Heart right ventricle (tissue), 16 donors: ENCODE results near the gene RAD51B. TPM values are rescaled to one million over a fixed set of nuclear protein-coding genes. Genes with fewer than 3 reads are reported as not detected.
A peak's percentile ranks its signal among the peaks of the same experiment; 100 is the strongest.

ENCODE experiments used
- ATAC-seq, 8 donors: fragments of 200-7000 bp; cut with Tn5 transposase; one replicate each; pipeline ENCODE4 v1.9.1; 2020; ENCODE audit warnings: mild to moderate bottlenecking in 8 of 8, moderate library complexity in 8 of 8, moderate number of reproducible peaks in 1 of 8
- DNase-seq, 2 donors: peaks; one replicate each; pipeline ENCODE4 v3.0.0-alpha.2; 2020
- H3K27ac ChIP-seq, 10 donors: fragments of 200-600 bp; sonication (generic) in 2 of 10; one replicate each; pipeline versions ENCODE4 v1.5.0 to v1.8.0; 2020 to 2022; ENCODE audit warnings: mild to moderate bottlenecking in 3 of 10
- H3K27me3 ChIP-seq, 7 donors: fragments of 200-600 bp; one replicate each; pipeline ENCODE4 v1.8.0; 2021 to 2022; ENCODE audit warnings: mild to moderate bottlenecking in 2 of 7
- H3K36me3 ChIP-seq, 9 donors: fragments of 200-600 bp; sonication (generic) in 1 of 9; one replicate each; pipeline versions ENCODE4 v1.5.0 to v1.8.0; 2020 to 2022; ENCODE audit warnings: mild to moderate bottlenecking in 2 of 9
- H3K4me1 ChIP-seq, 9 donors: fragments of 200-600 bp; sonication (generic) in 1 of 9; one replicate each; pipeline versions ENCODE4 v1.5.0 to v1.8.0; 2020 to 2022; ENCODE audit warnings: mild to moderate bottlenecking in 4 of 9
- H3K4me3 ChIP-seq, 10 donors: fragments of 200-600 bp; sonication (generic) in 2 of 10; one replicate each; pipeline versions ENCODE4 v1.5.0 to v1.8.0; 2020 to 2022; ENCODE audit warnings: mild to moderate bottlenecking in 7 of 10, moderate library complexity in 2 of 10
- H3K9me3 ChIP-seq, 11 donors: fragments of 200-600 bp in 10 of 11; sonication (generic) in 2 of 11; one replicate each; pipeline versions ENCODE4 v1.5.0 to v1.8.0; 2013 to 2022; ENCODE audit warnings: mild to moderate bottlenecking in 2 of 11, control low read depth in 1 of 11, moderate library complexity in 1 of 11
- WGBS, 2 donors: extraction: QIAGEN DNeasy Blood & Tissue Kit; methylation state at CpG; one replicate each; pipeline ENCODE4 v1.1.7; 2013; ENCODE audit warnings: inconsistent platforms in 1 of 2; 5-methylcytosine and 5-hydroxymethylcytosine counted together
- intact Hi-C, 10 donors: fragments of 100-400 bp; cut with DNase I; formaldehyde crosslinking; loops; one replicate each; pipeline versions ENCODE4 v1.11.1 to v1.14.2; 2022
- polyA plus RNA-seq, 2 donors: library from polyadenylated mRNA; stranded (reverse); fragments of 200-250 nt; gene quantifications; one replicate each; pipeline ENCODE4 v1.2.3, GENCODE V29; 2013
- total RNA-seq, 10 donors: library from RNA; stranded (reverse); fragmentation: NEBNext Ultra II Directional in 3 of 10; extraction: Animal tissue kit (Norgen Biotek cat#: 25700) in 3 of 10; gene quantifications; one replicate each; pipeline versions ENCODE4 v1.2.1 to v1.2.4, GENCODE V29; 2021 to 2023
- TF ChIP-seq, protein P1 (sequence below), 9 donors: fragments of 200-600 bp; sonication (generic) in 2 of 9; IDR thresholded peaks; one replicate each; pipeline versions ENCODE4 v1.5.0 to v1.8.0; 2021 to 2022; ENCODE audit warnings: antibody characterized with exemption in 9 of 9, mild to moderate bottlenecking in 5 of 9, moderate library complexity in 1 of 9
- donor health status: Arrhythmogenic right ventricular cardiomyopathy.
- donor health status: ischemic (EF 13 %, LVEDD 7.1; RV severe dilation, severe dysfunction).
- donor health status: healthy with polysubstance abuse.
- donor health status: DM: no; HTN: yes; CAD: no.
- donor health status: DM: no; HTN: no; CAD: no.
- donor health status: ischemic (EF 25% LVEDD 6.9; RV normal size, moderate dysfunction).
- donor health status: ischemic (EF 25% LVEDD 5.7; RV mildly dilated, moderate dysfunction).
- donor health status: healthy.
- donor health status: DM: yes; HTN: yes; CAD: no.
- donor health status: Ischemic cardiomyopathy.
- donor health status: ischemic (EF 35%, LVEDD 5.7; RV mildly dilated, moderate dysfunction).
- donor health status: nonischemic (EF 11% LVEDD 7.7; RV severe dilation, severe dysfunction).
- donor health status: DM: yes; HTN: yes; CAD: no.
- donor health status: PGD.
- donor health status: ischemic (EF 29% LVEDD 5.4; RV normal size, mild dysfunction).
- donor health status: nonischemic (EF 23%, LVEDD 6.1; RV moderate dilation, normal function).

Gene RAD51B
- total and polyA plus RNA-seq, 12 donors, result 0.88 to 8.6 (median 3.5) TPM

DNA sequence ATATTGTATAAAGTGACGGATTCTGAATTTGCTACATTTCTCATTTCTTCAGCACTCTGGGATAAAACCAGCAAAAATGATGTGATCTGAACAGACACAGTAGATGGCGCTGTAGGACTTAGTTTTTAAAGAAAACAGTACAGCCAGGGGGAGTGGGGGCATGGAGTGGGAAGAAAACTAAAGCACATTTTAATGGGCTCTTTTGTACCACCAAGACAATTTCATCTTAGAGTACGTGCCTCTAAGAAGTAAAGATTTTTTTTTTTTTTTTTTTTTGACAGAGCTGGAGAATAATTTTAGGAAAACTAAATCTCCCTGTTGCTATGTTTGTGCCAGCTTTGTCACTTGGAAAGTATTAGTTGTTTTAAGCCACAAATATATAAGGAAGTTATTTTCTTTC is 124.4 kb downstream of the RAD51B start:
- intact Hi-C loops, result loop anchor here (1.0 to 10.0 kb wide), 14 partner anchors 198 to 898 kb away; no protein-coding TSS in a partner anchor
- Histone ChIP-seq H3K9me3 (no peaks in the 10 kb centered on the region), H3K27ac (peak overlapping the region in 3 of 10 donors; percentile 35 to 76 (median 59)), H3K36me3 (no peaks in the 10 kb centered on the region), H3K4me3 (no peak overlapping the region), H3K4me1 (peaks cover 0 to 56% (median 19%) of the 10 kb centered on the region in 9 donors), H3K27me3 (no peaks in the 10 kb centered on the region)
- DNase-seq (peak in 1 of 2 donors; percentile 86), ATAC-seq (peak in 7 of 8 donors; percentile 53 to 73 (median 66))
- 14 to 19% methylated on average over 3 of the region's 3 CpGs for WGBS, 2 donors
- TF ChIP-seq, protein P1, sequence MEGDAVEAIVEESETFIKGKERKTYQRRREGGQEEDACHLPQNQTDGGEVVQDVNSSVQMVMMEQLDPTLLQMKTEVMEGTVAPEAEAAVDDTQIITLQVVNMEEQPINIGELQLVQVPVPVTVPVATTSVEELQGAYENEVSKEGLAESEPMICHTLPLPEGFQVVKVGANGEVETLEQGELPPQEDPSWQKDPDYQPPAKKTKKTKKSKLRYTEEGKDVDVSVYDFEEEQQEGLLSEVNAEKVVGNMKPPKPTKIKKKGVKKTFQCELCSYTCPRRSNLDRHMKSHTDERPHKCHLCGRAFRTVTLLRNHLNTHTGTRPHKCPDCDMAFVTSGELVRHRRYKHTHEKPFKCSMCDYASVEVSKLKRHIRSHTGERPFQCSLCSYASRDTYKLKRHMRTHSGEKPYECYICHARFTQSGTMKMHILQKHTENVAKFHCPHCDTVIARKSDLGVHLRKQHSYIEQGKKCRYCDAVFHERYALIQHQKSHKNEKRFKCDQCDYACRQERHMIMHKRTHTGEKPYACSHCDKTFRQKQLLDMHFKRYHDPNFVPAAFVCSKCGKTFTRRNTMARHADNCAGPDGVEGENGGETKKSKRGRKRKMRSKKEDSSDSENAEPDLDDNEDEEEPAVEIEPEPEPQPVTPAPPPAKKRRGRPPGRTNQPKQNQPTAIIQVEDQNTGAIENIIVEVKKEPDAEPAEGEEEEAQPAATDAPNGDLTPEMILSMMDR (IDR thresholded peaks at IDR 0.05), result peak; percentile 59 to 85 (median 74)

DNA sequence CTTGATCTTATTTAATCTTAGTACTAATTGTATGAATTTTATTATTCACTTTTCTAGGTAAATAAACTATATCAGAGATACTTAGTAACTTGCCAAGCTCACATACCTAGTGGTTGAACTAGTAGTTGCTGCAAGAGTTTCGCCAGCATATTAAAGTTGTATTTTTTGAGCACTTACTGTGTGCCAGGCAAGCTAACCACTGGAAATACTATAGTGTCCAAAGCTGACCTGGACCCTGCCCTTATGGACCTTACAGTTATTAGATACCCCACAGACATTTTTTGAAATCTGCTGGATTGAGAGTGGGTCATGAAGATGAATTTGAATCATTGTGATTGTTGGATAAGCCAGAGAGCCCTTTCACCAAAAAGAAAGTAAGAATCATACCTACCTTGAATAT is 125.0 kb downstream of the RAD51B start:
- ATAC-seq (no peak), DNase-seq (no peak)
- Histone ChIP-seq H3K9me3 (peaks cover 0 to 6% (median 0%) of the 10 kb centered on the region in 11 donors), H3K27ac (peak overlapping the region in 3 of 10 donors; percentile 10 to 59 (median 35)), H3K4me1 (peaks cover 0 to 51% (median 19%) of the 10 kb centered on the region in 9 donors), H3K4me3 (no peak overlapping the region), H3K36me3 (no peaks in the 10 kb centered on the region), H3K27me3 (no peaks in the 10 kb centered on the region)
- intact Hi-C loops, result loop anchor here (1.0 to 10.0 kb wide), 14 partner anchors 198 to 898 kb away; no protein-coding TSS in a partner anchor
- WGBS, 2 donors, result 98 to 100% methylated on average over 1 of the region's 1 CpG
- TF ChIP-seq, protein P1 (IDR thresholded peaks at IDR 0.05), result no peak

DNA sequence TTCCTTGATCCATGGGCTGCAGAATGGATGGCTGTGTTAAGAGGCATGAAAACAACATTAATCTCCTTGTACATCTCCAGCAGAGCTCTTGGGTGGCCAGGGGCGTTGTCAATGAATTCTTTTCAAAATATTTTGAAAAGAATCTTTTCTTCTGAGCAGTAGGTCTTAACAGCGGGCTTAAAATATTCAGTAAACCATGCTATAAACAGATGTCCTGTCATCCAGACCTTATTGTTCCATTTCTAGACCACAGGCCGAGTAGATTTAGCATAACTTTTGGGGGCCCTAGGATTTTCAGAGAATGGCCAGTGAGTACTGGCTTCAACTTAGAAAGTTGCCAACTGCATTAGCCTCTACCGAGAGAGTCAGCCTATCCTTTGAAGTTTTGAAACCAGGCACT is 130.2 kb downstream of the RAD51B start:
- DNase-seq (no peak), ATAC-seq (no peak)
- whole genome bisulfite sequencing, 2 donors, result 97 to 99% methylated on average over 4 of the region's 4 CpGs
- no peak overlapping the region for H3K4me3 ChIP-seq
- H3K27ac ChIP-seq, result no peak overlapping the region
- intact Hi-C loops, result loop anchor here in 5 of 10 donors (5.0 to 10.0 kb wide), 6 partner anchors 193 to 575 kb away; no protein-coding TSS in a partner anchor
- H3K9me3 ChIP-seq, result peaks cover 0 to 11% (median 0%) of the 10 kb centered on the region in 11 donors
- peaks cover 0 to 3% (median 0%) of the 10 kb centered on the region in 9 donors for H3K4me1 ChIP-seq
- H3K27me3 ChIP-seq, result no peaks in the 10 kb centered on the region
- no peaks in the 10 kb centered on the region for H3K36me3 ChIP-seq
- TF ChIP-seq, protein P1 (IDR thresholded peaks at IDR 0.05), result no peak

DNA sequence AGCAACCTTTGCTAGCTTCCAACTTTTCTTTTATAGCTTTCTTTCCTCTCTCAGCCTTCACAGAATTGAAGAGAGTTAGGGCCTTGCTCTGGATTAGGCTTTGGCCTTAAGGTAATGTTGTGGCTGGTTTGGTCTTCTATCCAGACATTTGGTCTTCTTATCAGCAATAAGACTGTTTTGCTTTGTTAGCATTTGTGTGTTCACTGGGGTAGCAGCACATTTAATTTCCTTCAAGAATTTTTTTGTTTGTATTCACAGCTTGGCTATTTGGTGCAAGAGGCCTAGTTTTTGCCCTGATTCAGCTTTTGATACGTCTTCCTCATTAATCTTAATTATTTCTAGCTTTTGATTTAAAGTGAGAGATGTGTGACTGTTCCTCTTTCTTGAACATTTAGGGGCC is 130.8 kb downstream of the RAD51B start:
- DNase-seq (no peak), ATAC-seq (no peak)
- no peaks in the 10 kb centered on the region for H3K4me1 ChIP-seq
- H3K27ac ChIP-seq, result no peak overlapping the region
- H3K27me3 ChIP-seq, result no peaks in the 10 kb centered on the region
- WGBS, 2 donors, result 96 to 100% methylated on average over 1 of the region's 1 CpG
- TF ChIP-seq, protein P1 (IDR thresholded peaks at IDR 0.05), result no peak
- no peaks in the 10 kb centered on the region for H3K36me3 ChIP-seq
- intact Hi-C loops, result loop anchor here in 2 of 10 donors (5.0 to 10.0 kb wide), 2 partner anchors 264 to 292 kb away; no protein-coding TSS in a partner anchor
- H3K4me3 ChIP-seq, result no peak overlapping the region
- H3K9me3 ChIP-seq, result peaks cover 0 to 11% (median 0%) of the 10 kb centered on the region in 11 donors
